Left lung (tissue), 10 donors: ENCODE data around the gene WDR17. TPM values are rescaled to one million over a fixed set of nuclear protein-coding genes. Genes with fewer than 3 reads are reported as not detected.

Source experiments
- ATAC-seq: fragments of 200-7000 bp; cut with Tn5 transposase; one replicate; pipeline ENCODE4 v1.9.1; 2020; ENCODE audit warnings: moderate library complexity
- DNase-seq, 4 donors: peaks; one replicate each; pipeline ENCODE4 v3.0.0-alpha.2; 2013 to 2020
- H3K27ac ChIP-seq, 2 donors: fragments of 200-600 bp; sonication (generic) in 1 of 2; one replicate each; pipeline versions ENCODE4 v1.5.0 to v1.8.0; 2020 to 2021
- H3K27me3 ChIP-seq, 2 donors: fragments of 200-600 bp; sonication (generic) in 1 of 2; one replicate each; pipeline versions ENCODE4 v1.5.0 to v1.8.0; 2020 to 2021
- H3K36me3 ChIP-seq, 2 donors: fragments of 200-600 bp; sonication (generic) in 1 of 2; one replicate each; pipeline versions ENCODE4 v1.5.0 to v1.8.0; 2020 to 2021
- H3K4me1 ChIP-seq, 2 donors: fragments of 200-600 bp; one replicate each; pipeline ENCODE4 v1.8.0; 2021
- H3K4me3 ChIP-seq, 2 donors: fragments of 200-600 bp; sonication (generic) in 1 of 2; one replicate each; pipeline versions ENCODE4 v1.5.0 to v1.8.0; 2020 to 2021; ENCODE audit warnings: mild to moderate bottlenecking in 1 of 2
- H3K9me3 ChIP-seq, 2 donors: fragments of 200-600 bp; sonication (generic) in 1 of 2; one replicate each; pipeline versions ENCODE4 v1.5.0 to v1.8.0; 2020 to 2021
- intact Hi-C, 2 donors: fragments of 100-400 bp; cut with DNase I; formaldehyde crosslinking; loops; one replicate each; pipeline versions ENCODE4 v1.11.2 to v1.14.2; 2022
- polyA plus RNA-seq, 6 donors: library from polyadenylated mRNA; unstranded; fragments of 120-200 nt; gene quantifications; one replicate each; pipeline ENCODE4 v1.2.1, GENCODE V29; 2013; ENCODE audit not compliant: insufficient read length in 6 of 6
- total RNA-seq, 2 donors: library from RNA; stranded (reverse); fragmentation: NEBNext Ultra II Directional; extraction: Animal tissue kit (Norgen Biotek cat#: 25700); gene quantifications; one replicate each; pipeline ENCODE4 v1.2.1, GENCODE V29; 2021
- TF ChIP-seq, protein P1 (sequence below), 2 donors: fragments of 200-600 bp; sonication (generic) in 1 of 2; IDR thresholded peaks; one replicate each; pipeline versions ENCODE4 v1.5.0 to v1.8.0; 2021; ENCODE audit warnings: antibody characterized with exemption in 2 of 2
- donor health status: DM: no; HTN: yes; CAD: no.
- donor health status: DM: no; HTN: no; CAD: no.

Gene WDR17
- total and polyA plus RNA-seq, 8 donors, result 4.2 to 10.7 (median 7.9) TPM

DNA sequence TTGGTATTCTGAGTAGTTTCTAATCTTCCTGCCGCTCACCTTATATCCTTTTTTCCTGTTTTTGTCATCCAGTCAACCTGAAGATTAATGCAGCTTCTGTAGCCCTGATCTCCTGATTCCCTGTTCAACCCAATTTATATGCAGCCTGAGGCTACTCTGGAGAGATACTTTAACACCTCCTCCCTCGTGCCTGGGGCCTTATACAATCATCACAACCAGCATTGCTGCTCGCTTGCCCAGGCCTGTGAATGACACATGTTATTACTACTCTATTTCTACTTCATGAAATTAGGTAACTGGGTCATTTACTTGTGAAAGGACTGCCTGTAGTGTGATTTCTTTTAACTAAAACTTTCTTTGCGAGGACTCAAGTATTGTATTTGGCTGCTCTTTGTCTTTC lies 33.7 kb upstream of the WDR17 start:
- no peak for DNase-seq
- no peaks in the 10 kb centered on the region for H3K9me3 ChIP-seq
- H3K4me3 ChIP-seq, result no peak overlapping the region
- TF ChIP-seq, protein P1, sequence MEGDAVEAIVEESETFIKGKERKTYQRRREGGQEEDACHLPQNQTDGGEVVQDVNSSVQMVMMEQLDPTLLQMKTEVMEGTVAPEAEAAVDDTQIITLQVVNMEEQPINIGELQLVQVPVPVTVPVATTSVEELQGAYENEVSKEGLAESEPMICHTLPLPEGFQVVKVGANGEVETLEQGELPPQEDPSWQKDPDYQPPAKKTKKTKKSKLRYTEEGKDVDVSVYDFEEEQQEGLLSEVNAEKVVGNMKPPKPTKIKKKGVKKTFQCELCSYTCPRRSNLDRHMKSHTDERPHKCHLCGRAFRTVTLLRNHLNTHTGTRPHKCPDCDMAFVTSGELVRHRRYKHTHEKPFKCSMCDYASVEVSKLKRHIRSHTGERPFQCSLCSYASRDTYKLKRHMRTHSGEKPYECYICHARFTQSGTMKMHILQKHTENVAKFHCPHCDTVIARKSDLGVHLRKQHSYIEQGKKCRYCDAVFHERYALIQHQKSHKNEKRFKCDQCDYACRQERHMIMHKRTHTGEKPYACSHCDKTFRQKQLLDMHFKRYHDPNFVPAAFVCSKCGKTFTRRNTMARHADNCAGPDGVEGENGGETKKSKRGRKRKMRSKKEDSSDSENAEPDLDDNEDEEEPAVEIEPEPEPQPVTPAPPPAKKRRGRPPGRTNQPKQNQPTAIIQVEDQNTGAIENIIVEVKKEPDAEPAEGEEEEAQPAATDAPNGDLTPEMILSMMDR (IDR thresholded peaks at IDR 0.05), result no peak
- intact Hi-C loops, result loop anchor here in 1 of 2 donors (10.0 kb wide), 1 partner anchor 313 kb away; no protein-coding TSS in a partner anchor
- ATAC-seq, result no peak
- H3K27ac ChIP-seq, result no peak overlapping the region
- no peaks in the 10 kb centered on the region for H3K4me1 ChIP-seq
- H3K36me3 ChIP-seq, result no peaks in the 10 kb centered on the region
- no peaks in the 10 kb centered on the region for H3K27me3 ChIP-seq

GRCh38 chr4:176032454-176032853 lies 33.2 kb upstream of the WDR17 start:
- TF ChIP-seq, protein P1 (IDR thresholded peaks at IDR 0.05), result no peak
- H3K27ac ChIP-seq, result no peak overlapping the region
- H3K4me3 ChIP-seq, result no peak overlapping the region
- H3K4me1 ChIP-seq, result no peaks in the 10 kb centered on the region
- H3K27me3 ChIP-seq, result no peaks in the 10 kb centered on the region
- DNase-seq, result no peak
- intact Hi-C loops, result loop anchor here in 1 of 2 donors (10.0 kb wide), 1 partner anchor 312 kb away; no protein-coding TSS in a partner anchor
- ATAC-seq, result no peak
- H3K9me3 ChIP-seq, result no peaks in the 10 kb centered on the region
- H3K36me3 ChIP-seq, result no peaks in the 10 kb centered on the region

GRCh38 chr4:176034499-176034898 lies 31.1 kb upstream of the WDR17 start:
- TF ChIP-seq, protein P1 (IDR thresholded peaks at IDR 0.05), result peak in 1 of 2 donors; percentile 31
- ATAC-seq, result peak; percentile 42
- no peaks in the 10 kb centered on the region for H3K36me3 ChIP-seq
- intact Hi-C loops, result loop anchor here in 1 of 2 donors (10.0 kb wide), 1 partner anchor 310 kb away; no protein-coding TSS in a partner anchor
- H3K4me1 ChIP-seq, result no peaks in the 10 kb centered on the region
- DNase-seq, result peak in 1 of 4 donors; percentile 63
- peaks cover 0 to 3% of the 10 kb centered on the region in 2 donors for H3K9me3 ChIP-seq
- H3K27me3 ChIP-seq, result no peaks in the 10 kb centered on the region
- no peak overlapping the region for H3K27ac ChIP-seq
- H3K4me3 ChIP-seq, result no peak overlapping the region

DNA sequence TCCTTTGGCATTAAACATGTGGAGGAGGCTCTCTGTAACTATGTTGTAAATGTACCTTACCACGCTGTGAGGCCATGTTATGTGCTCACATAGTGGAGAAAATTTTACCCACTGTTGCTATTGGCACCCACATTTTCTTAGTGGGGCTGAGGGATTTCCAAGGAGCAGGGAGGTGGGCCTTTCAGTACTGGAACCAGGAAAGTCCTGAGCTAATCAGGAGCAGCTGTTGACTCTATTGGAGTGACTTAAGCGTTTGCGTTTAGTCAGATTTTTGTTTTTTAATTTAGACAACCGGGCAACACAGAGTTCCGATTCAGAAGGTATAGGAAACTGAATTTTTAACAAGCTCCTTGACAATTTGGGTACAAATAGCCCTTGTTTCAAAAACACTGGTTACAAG lies 30.7 kb upstream of the WDR17 start:
- intact Hi-C loops, result loop anchor here in 1 of 2 donors (10.0 kb wide), 1 partner anchor 310 kb away; no protein-coding TSS in a partner anchor
- Histone ChIP-seq H3K9me3 (peaks cover 0 to 4% of the 10 kb centered on the region in 2 donors), H3K27ac (no peak overlapping the region), H3K36me3 (no peaks in the 10 kb centered on the region), H3K27me3 (no peaks in the 10 kb centered on the region), H3K4me3 (no peak overlapping the region), H3K4me1 (no peaks in the 10 kb centered on the region)
- no peak for DNase-seq
- TF ChIP-seq, protein P1 (IDR thresholded peaks at IDR 0.05), result no peak
- ATAC-seq, result no peak

DNA sequence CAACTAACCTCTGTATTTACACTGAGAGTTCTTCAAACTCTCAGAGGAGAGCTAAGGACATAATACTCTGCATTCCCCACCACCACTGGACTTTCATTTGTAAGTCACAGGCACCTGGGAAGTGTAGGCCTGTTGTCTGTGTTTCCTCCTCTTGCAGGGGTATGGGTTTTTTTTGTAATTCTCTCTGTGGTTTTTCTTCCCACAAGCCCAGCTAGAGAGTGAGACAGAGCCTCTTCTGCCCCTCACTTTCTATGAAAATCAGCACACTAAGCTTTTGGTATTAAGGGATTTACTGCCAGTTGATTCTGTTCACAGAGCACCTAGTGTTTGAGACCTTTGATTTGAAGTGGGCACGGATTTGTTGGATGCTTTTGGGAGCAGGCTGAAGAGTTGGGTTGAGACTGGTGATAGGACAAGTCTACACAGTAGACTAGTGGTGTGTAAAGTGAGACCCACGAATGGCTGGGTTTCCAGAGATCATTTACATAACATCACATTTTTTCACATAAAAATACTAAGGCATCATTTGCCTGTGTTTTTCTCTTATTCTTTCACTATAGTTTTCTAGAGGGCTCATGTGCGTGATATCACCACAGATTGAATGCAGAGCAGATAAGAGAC lies 28.9 kb upstream of the WDR17 start:
- intact Hi-C loops, result loop anchor here in 1 of 2 donors (10.0 kb wide), 1 partner anchor 308 kb away; no protein-coding TSS in a partner anchor

More for the DNA sequence above, 28.9 kb upstream of the WDR17 start:
- no peak overlapping the region for H3K4me3 ChIP-seq
- peaks cover 0 to 4% of the 10 kb centered on the region in 2 donors for H3K9me3 ChIP-seq
- ATAC-seq (no peak), DNase-seq (no peak)
- no peak overlapping the region for H3K27ac ChIP-seq
- no peaks in the 10 kb centered on the region for H3K4me1 ChIP-seq
- no peaks in the 10 kb centered on the region for H3K27me3 ChIP-seq
- TF ChIP-seq, protein P1 (IDR thresholded peaks at IDR 0.05), result no peak
- no peaks in the 10 kb centered on the region for H3K36me3 ChIP-seq
